K562 (cell line): ENCODE results near the gene LATS2. TPM values are rescaled to one million over a fixed set of nuclear protein-coding genes. Genes with fewer than 3 reads are reported as not detected.

Experiments
- ATAC-seq: fragments of 200-7000 bp; cut with Tn5 transposase; 3 replicates; pipeline ENCODE4 v1.9.1; 2020; ENCODE audit warnings: moderate library complexity
- BruUV-seq: library from RNA; stranded (reverse); fragments of 400-500 nt; replicated peaks from 2 replicates; lab custom pipeline; 2021; lab: Mats Ljungman, UMichigan
- CTCF ChIA-PET: fragments of 300-600 bp; formaldehyde crosslinking; extraction: SDS; loops from one replicate; lab custom pipeline; 2021; ENCODE audit warnings: low intra/inter-chr PET ratio; lab: Yijun Ruan, JAX
- POLR2A ChIA-PET: fragments of 300-600, 350-650 bp; sonication (Branson Sonifier 250); formaldehyde crosslinking; extraction: SDS; loops from one replicate; lab custom pipeline; 2021; ENCODE audit warnings: antibody characterized with exemption, inconsistent platforms; lab: Yijun Ruan, JAX
- DNase-seq, 4 experiments: peaks; one replicate each; pipeline versions ENCODE4 v3.0.0 to v3.0.0-alpha.2; 2011 to 2018; ENCODE audit warnings: low spot score in 3 of 4, mixed read lengths in 3 of 4; ENCODE audit errors: extremely low read depth in 1 of 4
- FAIRE-seq: peaks from 2 replicates; lab custom pipeline; 2011; peaks lifted over from hg19 to GRCh38; lab: Jason Lieb, UNC
- H2AFZ ChIP-seq: 2 replicates; pipeline ENCODE4 v1.6.0; 2011; ENCODE audit warnings: low read depth, low read length, control low read depth, inconsistent platforms
- H3K27ac ChIP-seq: fragments of 200-600 bp; 3 replicates; pipeline ENCODE4 v1.8.0; 2011; ENCODE audit warnings: low read depth, mild to moderate bottlenecking, control low read depth, inconsistent platforms, low read length, moderate library complexity, mixed read lengths; ENCODE audit errors: extremely low read depth
- H3K27me3 ChIP-seq, 2 experiments: fragments of 300-600 bp in 1 of 2; 2 replicates in 1 of 2; 3 replicates in 1 of 2; pipeline versions ENCODE4 v1.6.0 to v1.8.0; 2011; ENCODE audit warnings: inconsistent platforms in 2 of 2, low read length in 2 of 2, mild to moderate bottlenecking in 1 of 2, mixed read lengths in 1 of 2, moderate library complexity in 1 of 2; ENCODE audit not compliant: control insufficient read depth in 2 of 2, insufficient read depth in 2 of 2
- H3K36me3 ChIP-seq: fragments of 300-600 bp; 3 replicates; pipeline ENCODE4 v1.8.0; 2011; ENCODE audit warnings: mild to moderate bottlenecking, low read length, inconsistent platforms; ENCODE audit not compliant: control insufficient read depth, insufficient read depth
- H3K4me1 ChIP-seq, 2 experiments: fragments of 200-600 bp in 1 of 2; replicated peaks in 1 of 2; 2 replicates in 1 of 2; 3 replicates in 1 of 2; pipeline versions ENCODE4 v1.5.1 to v1.8.0; 2011; ENCODE audit warnings: inconsistent platforms in 2 of 2, low read length in 2 of 2, mild to moderate bottlenecking in 1 of 2, mixed read lengths in 1 of 2, moderate library complexity in 1 of 2; ENCODE audit not compliant: control insufficient read depth in 2 of 2, insufficient read depth in 2 of 2
- H3K4me2 ChIP-seq: 2 replicates; pipeline ENCODE4 v1.6.1; 2011; ENCODE audit warnings: low read length, control low read depth, inconsistent platforms, mixed read lengths; ENCODE audit not compliant: insufficient read depth
- H3K4me3 ChIP-seq: fragments of 200-600 bp; sonication (generic), shearing (Covaris generic); 2 replicates; pipeline ENCODE4 v1.5.1; 2016; ENCODE audit warnings: control low read depth, inconsistent platforms
- H3K79me2 ChIP-seq: fragments of 200-600 bp; 3 replicates; pipeline ENCODE4 v1.8.0; 2011; ENCODE audit warnings: low read length, inconsistent platforms; ENCODE audit not compliant: control insufficient read depth, insufficient read depth
- H3K9ac ChIP-seq, 2 experiments: 2 replicates each; pipeline versions ENCODE4 v1.6.0 to v1.6.1; 2011; ENCODE audit warnings: low read depth in 2 of 2, low read length in 2 of 2, control low read depth in 1 of 2, inconsistent platforms in 1 of 2, mild to moderate bottlenecking in 1 of 2, mixed read lengths in 1 of 2; ENCODE audit not compliant: insufficient read depth in 1 of 2
- H3K9me1 ChIP-seq: one replicate; pipeline ENCODE4 v1.6.0; 2011; ENCODE audit warnings: inconsistent platforms, mild to moderate bottlenecking, low read length, moderate library complexity; ENCODE audit not compliant: control insufficient read depth, insufficient read depth
- H3K9me3 ChIP-seq: replicated peaks from 2 replicates; pipeline ENCODE4 v1.5.1; 2011; ENCODE audit warnings: low read depth, low read length, inconsistent platforms; ENCODE audit not compliant: control insufficient read depth, insufficient read depth
- H4K20me1 ChIP-seq: replicated peaks from 2 replicates; pipeline ENCODE4 v1.6.1; 2011; ENCODE audit warnings: low read length, inconsistent platforms, mixed read lengths; ENCODE audit not compliant: control insufficient read depth, insufficient read depth
- RBM25 ChIP-seq: fragments of 200-400 bp; formaldehyde crosslinking; IDR thresholded peaks from 2 replicates; pipeline ENCODE4 v1.6.1; 2018; ENCODE audit warnings: low read length, low read depth, moderate library complexity; ENCODE audit not compliant: severe bottlenecking
- TARDBP ChIP-seq: fragments of 450-650 bp; IDR thresholded peaks from 2 replicates; pipeline ENCODE4 v1.6.1; 2016
- THRA ChIP-seq: fragments of 450-650 bp; IDR thresholded peaks from 2 replicates; pipeline ENCODE4 v1.6.1; 2017; ENCODE audit warnings: mild to moderate bottlenecking, moderate library complexity
- TOE1 ChIP-seq, 2 experiments: fragments of 450-650 bp in 1 of 2; sonication (generic) in 1 of 2; formaldehyde crosslinking in 1 of 2; IDR thresholded peaks; 2 replicates each; pipeline versions ENCODE4 v1.7.1 to v1.8.0; 2016 to 2022; ENCODE audit warnings: borderline replicate concordance in 2 of 2, mild to moderate bottlenecking in 2 of 2, antibody characterized with exemption in 1 of 2, inconsistent platforms in 1 of 2, low read depth in 1 of 2, missing genetic modification reagents in 1 of 2, moderate library complexity in 1 of 2
- ZBTB7A ChIP-seq: IDR thresholded peaks from 2 replicates; pipeline ENCODE4 v1.6.1; 2011; ENCODE audit warnings: low read depth, mild to moderate bottlenecking, low read length, moderate library complexity, borderline replicate concordance; ENCODE audit not compliant: control insufficient read depth
- WGBS: fragments of 100-300 bp; shearing (Covaris generic); methylation state at CpG from one replicate; pipeline ENCODE4 v1.1.6; 2016; ENCODE audit warnings: low coverage, mixed read lengths; ENCODE audit not compliant: insufficient coverage; ENCODE audit errors: missing lambda C conversion rate; 5-methylcytosine and 5-hydroxymethylcytosine counted together
- in situ Hi-C: fragments of 300-500 bp; cut with MboI; formaldehyde crosslinking; loops from 4 replicates; pipeline ENCODE4 v1.15.0; 2018; ENCODE audit warnings: inconsistent platforms, mixed read lengths
- intact Hi-C: fragments of 100-400 bp; cut with micrococcal nuclease; formaldehyde crosslinking; loops from 2 replicates; pipeline ENCODE4 v1.14.2; 2022
- polyA plus RNA-seq, 8 experiments: library from polyadenylated mRNA; depleted of rRNA in 4 of 8; stranded (reverse) in 5 of 8; unstranded in 3 of 8; fragments of >200 nt; fragmentation: Nextera tagmentation in 2 of 8; fragmentation: Illumina TruSeq in 1 of 8; extraction: Ambion mirVana in 2 of 8; extraction: Trizol in 1 of 8; gene quantifications; 2 replicates each; pipeline versions ENCODE4 v1.2.1 to v1.2.3, GENCODE V29; 2011 to 2014; ENCODE audit warnings: inconsistent platforms in 1 of 8, missing spikeins in 1 of 8
- total RNA-seq, 7 experiments: library from RNA; depleted of rRNA in 6 of 7; stranded (reverse); fragments of >200 nt in 6 of 7; fragmentation: Illumina TruSeq in 2 of 7; extraction: Trizol in 2 of 7; gene quantifications; 2 replicates each; pipeline versions ENCODE4 v1.2.1 to v1.2.3, GENCODE V29; 2011 to 2021; ENCODE audit warnings: low replicate concordance in 1 of 7

The LATS2 gene
- total and polyA plus RNA-seq, 9 of the 15 experiments (the other 6 are each of a cell fraction or from before 2014, with no cell fraction given) = 0.18 to 3.7 (median 0.76) TPM

DNA sequence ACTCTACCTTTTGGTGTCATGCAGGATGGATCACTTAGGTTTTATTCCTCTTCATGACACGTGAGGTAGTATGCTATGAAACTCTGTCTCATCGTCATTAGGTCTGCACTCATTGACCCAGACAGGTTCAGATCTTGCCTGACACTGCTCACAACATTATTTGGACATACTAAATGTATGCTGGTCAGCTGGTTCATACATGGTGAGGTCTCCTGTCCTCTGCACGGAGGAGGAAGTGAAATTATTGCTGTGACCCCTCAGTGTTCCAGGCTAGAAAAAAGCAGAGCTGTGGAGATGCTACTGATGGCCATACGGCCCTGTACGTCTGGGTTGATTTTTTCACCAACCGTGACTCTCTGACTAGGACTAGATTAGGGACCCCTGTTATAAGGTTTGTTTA lies 35.8 kb downstream of the LATS2 start:
- Histone ChIP-seq H3K4me1 (peaks cover 0 to 6% of the 10 kb centered on the region in 2 experiments; a peak in 2 of 5 replicates), H3K9me3 (no peaks in the 10 kb centered on the region; the same call in 1 of the 2 replicates), H3K4me3 (no peak overlapping the region), H3K27me3 (no peaks in the 10 kb centered on the region), H3K4me2 (no peak overlapping the region), H3K27ac (no peak overlapping the region), H2AFZ (no peak overlapping the region), H4K20me1 (no peaks in the 10 kb centered on the region), H3K36me3 (no peaks in the 10 kb centered on the region), H3K9me1 (no peaks in the 10 kb centered on the region), H3K9ac (no peak overlapping the region), H3K79me2 (no peaks in the 10 kb centered on the region)
- ChIA-PET POLR2A (interaction anchor here (0.6 kb wide), 1 partner anchor 1546 kb away, joined by 3 read pairs; no protein-coding TSS in a partner anchor), CTCF (no interaction called here)
- no peak for TF ChIP-seq TARDBP
- BruUV-seq = no TSS peak
- 12% methylated on average over 6 of the region's 6 CpGs for WGBS
- intact Hi-C loops = loop anchor here (10.0 kb wide), 2 partner anchors 81 to 159 kb away; no protein-coding TSS in a partner anchor
- ATAC-seq (no peak), FAIRE-seq (no peak), DNase-seq (no peak)
- in situ Hi-C loops = no loop called here

DNA sequence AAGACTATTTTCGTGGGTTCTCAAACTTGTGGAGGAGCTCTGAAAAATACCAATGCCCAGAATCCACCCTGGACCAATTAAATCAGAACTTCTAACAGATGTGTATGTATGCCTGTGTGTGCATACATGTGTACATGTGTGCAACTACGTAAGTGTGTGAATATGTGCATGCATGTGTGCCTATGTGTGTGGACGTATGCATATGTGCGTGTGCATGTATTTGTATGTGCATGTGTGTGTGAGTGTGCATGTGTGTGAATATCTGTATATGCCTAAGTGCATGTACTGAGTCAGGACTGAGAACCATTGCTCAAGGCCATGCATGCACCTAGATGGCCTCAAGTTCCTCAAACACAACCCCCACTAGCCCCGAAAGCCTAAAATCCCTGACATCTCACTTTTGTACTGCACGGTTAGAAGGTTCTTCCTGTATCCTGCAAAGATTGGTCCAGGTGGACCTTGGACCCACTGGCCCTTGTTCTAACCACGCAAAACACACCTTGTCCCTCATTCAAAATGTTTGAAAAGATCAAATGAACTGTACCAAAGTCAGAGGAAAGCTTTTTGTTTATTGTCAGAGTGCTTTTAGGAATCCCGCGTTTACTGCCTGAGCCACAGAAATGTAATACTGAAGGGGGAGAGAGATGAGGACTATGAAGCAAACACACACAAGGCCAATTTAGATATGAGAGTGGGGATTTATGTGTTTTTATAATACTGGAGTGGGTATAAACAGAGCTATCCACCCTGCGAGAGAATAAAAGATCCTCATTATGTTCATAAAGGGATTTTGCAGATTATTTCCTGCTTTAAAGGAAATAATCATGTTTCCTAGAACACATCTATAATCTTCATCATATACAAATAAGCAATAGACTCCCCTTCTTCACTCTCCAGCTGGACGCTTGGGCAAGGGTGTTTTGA lies 39.1 kb downstream of the LATS2 start:
- DNase-seq = no peak
- Histone ChIP-seq H3K27me3 (no peaks in the 10 kb centered on the region), H2AFZ (no peak overlapping the region)
- no TSS peak for BruUV-seq
- no peak for TF ChIP-seq ZBTB7A
- no peak for TF ChIP-seq TOE1 (IDR thresholded peaks at IDR 0.05; ENCODE audit: borderline replicate concordance)
- no peak for TF ChIP-seq TOE1 (CRISPR knock-in tag; IDR thresholded peaks at IDR 0.05; ENCODE audit: borderline replicate concordance, low read depth)
- TF ChIP-seq RBM25 = no peak
- no peak for TF ChIP-seq THRA
- TF ChIP-seq, all 486 proteins: peak for 0
- Histone ChIP-seq H3K36me3 (no peaks in the 10 kb centered on the region), H3K9me3 (no peaks in the 10 kb centered on the region; the same call in 1 of the 2 replicates), H3K9me1 (no peaks in the 10 kb centered on the region), H3K79me2 (no peaks in the 10 kb centered on the region), H3K4me1 (peaks cover 0 to 6% of the 10 kb centered on the region in 2 experiments; a peak in 2 of 5 replicates), H3K4me3 (no peak overlapping the region), H3K4me2 (no peak overlapping the region), H3K27ac (no peak overlapping the region), H4K20me1 (no peaks in the 10 kb centered on the region), H3K9ac (no peak overlapping the region)
- intact Hi-C loops = loop anchor here (10.0 kb wide), 2 partner anchors 78 to 162 kb away; no protein-coding TSS in a partner anchor
- no peak for FAIRE-seq
- CTCF ChIA-PET = interaction anchor here (1.0 to 1.2 kb wide), 2 partner anchors 111 to 158 kb away, joined by 3 to 8 read pairs; no protein-coding TSS in a partner anchor
- POLR2A ChIA-PET = interaction anchor here (0.9 kb wide), 1 partner anchor 30 kb away, joined by 3 read pairs; no protein-coding TSS in a partner anchor
- no peak for ATAC-seq
- 36% methylated on average over 11 of the region's 11 CpGs for WGBS
- in situ Hi-C loops = no loop called here
